ENCODE measurements around the gene DLG1.

The DLG1 gene

DNA sequence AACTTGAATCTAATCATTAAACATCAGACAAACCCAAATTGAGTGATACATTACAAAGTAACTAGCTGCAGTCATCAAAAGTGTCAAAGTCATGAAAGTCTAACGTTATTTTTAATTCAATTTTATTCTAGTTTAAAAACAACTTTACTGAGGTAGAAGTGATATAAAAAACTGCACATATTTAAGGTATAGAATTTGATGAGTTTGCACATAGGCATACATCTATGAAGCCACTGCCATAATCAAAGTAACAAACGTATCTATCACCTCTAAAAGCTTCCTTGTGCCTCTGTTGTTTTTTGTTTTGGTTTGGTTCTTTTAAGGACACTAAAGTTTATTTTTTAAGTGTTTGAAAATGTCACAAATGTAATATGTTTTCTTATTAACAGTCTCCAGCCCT lies 130.9 kb downstream of the DLG1 start:
- H3K4me3 ChIP-seq (ENCODE audit: low read depth, low read length), result no peak overlapping the region
- DNase-seq (ENCODE audit: low read depth), result no peak
- TF ChIP-seq, protein P1, sequence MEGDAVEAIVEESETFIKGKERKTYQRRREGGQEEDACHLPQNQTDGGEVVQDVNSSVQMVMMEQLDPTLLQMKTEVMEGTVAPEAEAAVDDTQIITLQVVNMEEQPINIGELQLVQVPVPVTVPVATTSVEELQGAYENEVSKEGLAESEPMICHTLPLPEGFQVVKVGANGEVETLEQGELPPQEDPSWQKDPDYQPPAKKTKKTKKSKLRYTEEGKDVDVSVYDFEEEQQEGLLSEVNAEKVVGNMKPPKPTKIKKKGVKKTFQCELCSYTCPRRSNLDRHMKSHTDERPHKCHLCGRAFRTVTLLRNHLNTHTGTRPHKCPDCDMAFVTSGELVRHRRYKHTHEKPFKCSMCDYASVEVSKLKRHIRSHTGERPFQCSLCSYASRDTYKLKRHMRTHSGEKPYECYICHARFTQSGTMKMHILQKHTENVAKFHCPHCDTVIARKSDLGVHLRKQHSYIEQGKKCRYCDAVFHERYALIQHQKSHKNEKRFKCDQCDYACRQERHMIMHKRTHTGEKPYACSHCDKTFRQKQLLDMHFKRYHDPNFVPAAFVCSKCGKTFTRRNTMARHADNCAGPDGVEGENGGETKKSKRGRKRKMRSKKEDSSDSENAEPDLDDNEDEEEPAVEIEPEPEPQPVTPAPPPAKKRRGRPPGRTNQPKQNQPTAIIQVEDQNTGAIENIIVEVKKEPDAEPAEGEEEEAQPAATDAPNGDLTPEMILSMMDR (IDR thresholded peaks at IDR 0.05; ENCODE audit: low read depth, low read length, missing control alignments), result no peak

DNA sequence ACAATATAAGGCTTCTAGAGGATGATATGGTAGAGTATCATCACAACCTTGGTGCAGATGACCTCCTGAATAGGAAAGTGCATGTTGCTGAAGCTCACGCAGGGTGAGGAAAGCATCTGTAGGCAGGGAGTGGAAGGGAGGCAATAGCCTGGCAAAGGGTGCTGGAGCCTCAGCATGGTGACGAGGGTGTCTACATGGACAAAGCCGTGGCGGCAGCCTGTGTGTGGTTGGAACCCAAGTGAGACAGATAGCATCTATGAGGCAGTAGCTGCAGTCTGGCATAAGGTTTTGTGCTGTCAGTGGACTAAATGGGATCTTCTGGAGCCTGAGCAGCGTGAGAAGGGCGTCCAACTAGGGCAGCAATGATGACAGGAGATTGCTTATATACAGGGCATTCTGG lies 132.5 kb downstream of the DLG1 start:
- H3K4me3 ChIP-seq (ENCODE audit: low read depth, low read length), result no peak overlapping the region
- no peak for DNase-seq (ENCODE audit: low read depth)
- TF ChIP-seq, protein P1 (IDR thresholded peaks at IDR 0.05; ENCODE audit: low read depth, low read length, missing control alignments), result no peak

DNA sequence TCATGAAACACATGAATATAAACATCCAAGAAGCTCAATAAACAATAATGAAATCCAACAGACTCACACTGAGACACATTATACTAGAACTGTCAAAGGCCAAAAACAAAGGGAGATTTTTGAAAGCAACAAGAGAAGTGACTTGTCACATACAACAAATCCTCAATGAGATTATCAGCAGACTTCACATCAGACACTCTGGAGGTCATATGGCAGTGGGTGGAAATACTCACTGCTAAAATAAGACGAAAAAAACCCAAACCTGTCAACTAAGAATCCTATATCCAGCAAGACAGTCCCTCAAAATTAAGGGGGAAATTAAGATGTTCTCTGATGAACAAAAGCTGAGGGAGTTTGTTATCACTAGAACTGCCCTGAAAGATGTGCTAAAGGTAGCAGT lies 143.4 kb downstream of the DLG1 start:
- no peak for DNase-seq (ENCODE audit: low read depth)
- TF ChIP-seq, protein P1 (IDR thresholded peaks at IDR 0.05; ENCODE audit: low read depth, low read length, missing control alignments), result no peak
- H3K4me3 ChIP-seq (ENCODE audit: low read depth, low read length), result no peak overlapping the region

DNA sequence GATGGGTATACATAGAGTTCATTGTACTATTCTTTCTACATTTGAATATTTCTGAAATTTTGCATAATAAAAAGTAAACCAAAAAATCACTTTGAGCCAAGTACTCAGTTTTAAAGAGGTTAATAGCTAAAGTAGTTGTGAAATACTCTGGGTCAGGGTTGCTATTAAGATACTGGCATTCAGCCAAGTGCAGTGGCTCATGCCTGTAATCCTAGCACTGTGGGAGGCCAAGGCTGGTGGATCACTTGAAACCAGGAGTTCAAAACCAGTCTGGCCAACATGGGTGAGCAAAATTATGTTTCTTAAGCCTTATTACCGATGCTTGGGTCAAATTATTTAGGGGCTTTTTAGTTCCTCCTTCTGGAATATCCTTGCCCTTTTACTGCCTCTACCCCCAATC lies 146.8 kb downstream of the DLG1 start:
- DNase-seq (ENCODE audit: low read depth), result no peak
- no peak overlapping the region for H3K4me3 ChIP-seq (ENCODE audit: low read depth, low read length)
- TF ChIP-seq, protein P1 (IDR thresholded peaks at IDR 0.05; ENCODE audit: low read depth, low read length, missing control alignments), result no peak

DNA sequence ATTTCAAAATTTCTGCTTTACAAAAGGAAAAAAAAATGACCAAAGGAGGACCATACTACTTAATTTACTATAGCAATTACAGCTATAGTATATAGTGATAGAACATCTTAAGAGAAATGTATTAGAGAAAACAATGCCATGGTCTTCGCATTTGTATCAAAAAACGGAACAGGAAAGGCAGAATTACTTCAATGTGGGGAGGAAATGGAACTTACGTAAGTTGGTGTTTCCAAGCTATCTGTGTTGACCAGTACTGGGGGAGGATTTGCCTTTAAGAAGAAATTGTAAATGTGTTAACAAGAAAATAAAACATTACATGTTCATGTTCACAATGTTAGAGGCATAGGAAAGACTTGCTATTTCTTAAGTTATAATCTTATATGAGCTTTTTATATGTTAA lies 148.9 kb downstream of the DLG1 start:
- TF ChIP-seq, protein P1 (IDR thresholded peaks at IDR 0.05; ENCODE audit: low read depth, low read length, missing control alignments), result no peak
- DNase-seq (ENCODE audit: low read depth), result no peak
- no peak overlapping the region for H3K4me3 ChIP-seq (ENCODE audit: low read depth, low read length)

DNA sequence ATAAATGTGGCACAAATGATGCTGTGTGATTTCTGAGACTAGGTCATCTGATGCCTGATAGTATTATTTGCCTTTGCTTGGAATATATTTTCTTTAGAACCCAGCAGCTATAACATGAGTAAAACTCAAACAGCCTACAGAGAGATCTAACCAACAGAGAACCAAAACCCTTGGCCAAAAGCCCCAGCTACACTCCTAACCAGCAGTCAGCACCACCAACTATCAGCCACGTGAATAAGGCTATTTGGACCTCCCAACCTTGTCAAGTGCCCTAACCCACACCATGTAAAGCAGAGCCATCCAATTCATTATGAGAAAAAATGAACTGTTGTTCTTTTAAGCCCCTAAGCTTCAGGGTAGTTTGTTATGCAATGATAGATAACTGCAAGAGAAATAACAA lies 154.2 kb downstream of the DLG1 start:
- TF ChIP-seq, protein P1 (IDR thresholded peaks at IDR 0.05; ENCODE audit: low read depth, low read length, missing control alignments), result no peak
- no peak for DNase-seq (ENCODE audit: low read depth)
- H3K4me3 ChIP-seq (ENCODE audit: low read depth, low read length), result no peak overlapping the region

DNA sequence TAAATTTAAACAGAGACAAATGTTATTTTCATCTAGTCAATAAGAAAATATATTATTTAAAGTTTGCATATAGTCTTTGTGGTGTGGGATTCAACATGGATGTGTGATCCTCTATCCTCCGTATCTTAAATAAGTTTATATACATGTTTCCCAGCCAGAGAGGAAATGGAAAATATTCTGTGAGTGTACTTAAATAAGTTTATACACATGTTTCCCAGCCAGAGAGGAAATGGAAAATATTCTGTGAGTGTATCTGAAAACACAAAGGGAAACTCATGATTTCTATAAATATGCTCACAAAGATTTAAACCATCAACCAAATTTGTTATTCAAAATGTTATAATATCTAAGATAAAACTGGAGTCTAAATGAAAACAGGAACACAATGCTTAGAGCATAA lies 158.8 kb downstream of the DLG1 start:
- TF ChIP-seq, protein P1 (IDR thresholded peaks at IDR 0.05; ENCODE audit: low read depth, low read length, missing control alignments), result no peak
- H3K4me3 ChIP-seq (ENCODE audit: low read depth, low read length), result no peak overlapping the region
- no peak for DNase-seq (ENCODE audit: low read depth)

All from GM12864 (cell line).